Islet of Langerhans (tissue), 1 donor: Measurements from ENCODE around the gene MYL11.
A peak's percentile ranks its signal among the peaks of the same experiment; 100 is the strongest.

Experiments used
- FAIRE-seq: peaks from one replicate; lab custom pipeline; 2011; peaks lifted over from hg19 to GRCh38; lab: Jason Lieb, UNC

Gene MYL11

DNA sequence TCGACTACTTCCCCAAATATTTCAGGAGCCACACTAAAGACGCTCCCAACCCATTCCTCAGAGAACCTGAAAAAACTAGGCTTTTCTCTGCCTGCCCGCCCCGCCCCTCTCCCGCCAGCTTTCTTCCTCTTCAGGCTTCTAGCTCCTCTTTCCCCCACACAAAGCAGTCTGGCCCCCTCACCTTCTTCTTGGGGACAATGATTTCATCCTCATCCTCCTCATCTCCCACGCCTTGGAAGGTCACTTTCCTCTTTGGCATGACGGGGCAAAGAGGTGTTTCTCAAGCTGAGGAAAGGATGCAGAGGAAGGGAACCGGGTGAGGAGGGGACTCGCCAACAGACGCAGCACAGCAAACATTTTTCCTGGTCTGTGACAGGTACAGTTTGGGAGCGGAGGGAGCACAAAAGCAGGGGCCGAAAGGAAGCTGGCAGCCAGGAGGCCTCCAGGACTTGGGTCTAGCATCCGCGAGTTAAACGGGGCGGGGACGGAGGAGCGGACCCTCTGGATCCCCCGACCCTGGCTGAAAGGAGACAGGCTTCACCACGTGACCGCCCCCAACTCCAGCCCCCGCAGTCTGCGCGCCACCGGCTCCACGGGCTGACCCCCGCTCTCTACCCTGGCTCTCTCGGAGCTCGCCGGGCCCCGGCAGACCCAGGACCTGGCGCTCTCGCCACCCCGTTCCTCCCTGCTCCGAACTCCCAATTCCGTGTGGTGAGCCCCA, 20.0 kb upstream of the MYL11 start:
- FAIRE-seq, result no peak

DNA sequence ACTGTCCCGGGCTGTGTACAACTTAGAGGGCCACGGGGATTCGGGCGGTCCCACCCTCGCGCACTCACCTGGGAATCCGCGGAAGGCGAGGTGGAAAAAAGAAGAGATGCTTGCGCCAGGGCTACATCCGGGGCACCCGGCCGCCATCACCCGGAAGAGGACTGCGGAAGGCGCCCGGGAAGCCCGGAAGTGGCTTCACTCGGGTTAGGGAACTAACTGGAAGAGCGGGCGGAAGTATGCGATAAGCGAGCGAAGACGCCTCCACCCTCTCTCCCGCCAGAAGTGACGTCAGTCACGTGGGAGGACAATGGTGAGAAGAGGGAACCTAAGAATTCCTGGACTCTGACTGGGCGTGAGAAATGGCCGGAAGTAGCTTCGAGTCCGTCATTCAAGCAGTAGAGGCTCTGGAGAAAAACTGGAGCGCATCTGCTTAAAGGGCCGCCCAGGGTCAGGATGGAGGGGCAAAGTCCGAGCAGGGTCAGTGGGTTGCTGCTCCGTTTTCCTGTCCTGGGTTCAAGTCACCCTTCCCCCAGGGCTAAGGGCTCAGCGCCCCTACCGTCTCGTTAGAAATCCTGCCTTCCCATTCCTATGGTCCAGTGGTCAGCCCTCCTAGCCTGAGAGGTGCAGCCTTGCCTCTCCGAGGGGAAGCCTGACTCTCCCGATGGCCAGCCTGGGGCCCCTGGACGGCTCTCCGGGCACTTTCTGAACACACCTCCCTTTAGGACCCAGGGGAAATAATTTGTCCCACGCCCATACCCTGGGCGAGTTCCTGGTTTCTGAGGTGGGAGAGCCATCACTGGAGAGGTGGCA, 19.3 kb upstream of the MYL11 start, which contains the start of gene CD2BP2:
Gene CD2BP2 (minus strand): TSS at position 165 of the 810 bp plus-strand sequence. CDS start 627 bp downstream, outside the sequence.
- FAIRE-seq, result peak; percentile 96

- no peak for FAIRE-seq
Observed at GRCh38 chr16:30355954-30356308, 18.7 kb upstream of the MYL11 start.

DNA sequence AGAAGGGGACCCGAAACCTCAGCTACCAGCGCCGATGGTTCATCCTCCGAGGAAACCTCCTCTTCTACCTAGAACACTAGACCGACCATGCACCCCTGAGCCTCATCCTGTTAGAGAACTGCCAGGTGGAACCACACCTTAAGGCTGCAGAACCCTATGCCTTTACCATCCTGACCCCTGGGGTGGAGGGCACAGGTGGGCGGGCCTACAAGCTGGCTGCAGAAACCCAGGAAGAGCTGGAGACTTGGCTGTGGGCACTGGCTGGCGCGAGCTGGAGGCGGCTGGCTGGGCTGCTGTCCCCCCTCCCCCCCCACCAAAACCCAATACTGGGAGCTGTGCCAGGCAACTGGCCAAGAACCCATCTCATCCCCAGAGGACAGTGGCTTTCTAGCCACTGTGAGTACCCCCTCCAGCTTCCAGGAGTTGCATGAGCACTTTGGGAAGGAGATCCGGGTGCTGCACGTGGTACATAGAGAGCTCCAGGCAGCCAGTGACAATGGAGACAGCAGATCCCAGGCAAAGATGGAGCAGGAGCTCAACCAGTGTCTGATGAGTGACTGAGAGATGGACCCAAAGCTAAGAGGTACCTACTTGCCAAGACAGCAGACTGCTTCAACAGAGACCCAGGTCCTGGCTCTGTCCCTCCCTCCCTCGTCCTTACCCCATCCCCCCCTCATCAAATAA, 18.1 kb upstream of the MYL11 start:
- FAIRE-seq, result no peak

GRCh38 chr16:30357085-30357714, 17.4 kb upstream of the MYL11 start:
- FAIRE-seq, result no peak

DNA sequence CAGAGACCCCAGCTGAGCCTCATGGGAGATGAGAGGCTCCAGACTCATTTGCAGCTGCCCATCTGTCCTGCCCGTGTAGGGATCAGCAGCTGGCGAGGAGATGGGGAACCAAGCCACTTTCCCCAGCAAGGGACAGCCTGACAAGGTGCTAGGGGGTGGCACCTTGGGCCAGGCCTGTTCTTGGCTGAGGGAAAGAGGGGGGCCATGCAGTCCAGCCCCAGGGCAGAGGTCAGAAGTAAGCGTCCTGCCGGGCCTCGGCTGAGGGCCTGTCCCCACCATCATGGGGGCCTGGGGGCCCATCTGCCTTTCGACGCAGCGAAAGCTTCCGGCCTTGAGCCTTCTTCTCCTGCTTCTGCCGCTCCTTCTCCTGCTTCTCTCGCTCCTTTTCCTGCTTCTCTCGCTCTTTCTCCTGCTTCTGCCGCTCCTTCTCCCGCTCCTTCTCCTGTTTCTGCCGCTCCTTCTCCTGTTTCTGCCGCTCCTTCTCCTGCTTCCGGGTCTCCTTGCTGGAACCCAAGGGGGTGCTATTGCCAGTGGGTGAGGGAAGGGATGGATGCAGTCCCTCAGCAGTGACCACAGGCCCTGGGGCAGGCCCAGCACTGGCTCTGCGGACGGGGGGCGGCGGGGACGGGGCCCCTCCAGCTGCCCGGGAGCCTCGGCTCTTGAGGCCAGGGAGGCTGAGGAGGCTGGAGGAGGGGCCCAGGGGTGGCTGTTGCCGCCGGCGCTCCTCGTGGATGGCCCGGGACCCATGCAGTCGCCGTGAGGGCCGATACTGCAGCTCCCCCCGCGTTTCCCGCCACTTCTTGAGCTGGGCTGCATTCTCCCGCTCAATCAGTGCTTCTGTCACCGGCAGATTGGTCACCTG, 16.7 kb upstream of the MYL11 start:
- no peak for FAIRE-seq

- FAIRE-seq, result no peak
Observed at GRCh38 chr16:30358577-30358936, 16.0 kb upstream of the MYL11 start.

GRCh38 chr16:30358990-30359870, 15.4 kb upstream of the MYL11 start:
- no peak for FAIRE-seq

GRCh38 chr16:30359871-30360170, 14.8 kb upstream of the MYL11 start:
- FAIRE-seq, result no peak

DNA sequence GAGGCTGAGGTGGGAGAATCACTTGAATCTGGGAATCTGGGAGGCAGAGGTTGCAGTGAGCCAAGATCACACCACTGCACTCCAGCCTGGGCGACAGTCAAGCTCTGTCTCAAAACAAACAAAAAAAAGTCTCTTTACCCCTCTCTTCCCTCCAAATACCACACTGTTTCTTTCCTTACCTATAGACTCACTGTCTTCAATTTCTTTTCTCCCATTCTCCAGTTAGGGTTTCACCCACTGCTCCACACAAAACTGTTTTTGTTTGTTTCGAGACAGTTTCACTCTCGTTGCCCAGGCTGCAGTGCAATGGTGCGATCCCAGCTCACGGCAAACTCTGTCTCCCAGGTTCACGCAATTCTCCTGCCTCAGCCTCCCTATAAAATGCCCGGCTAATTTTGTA, 13.4 kb upstream of the MYL11 start:
- FAIRE-seq, result no peak

- no peak for FAIRE-seq
Observed at GRCh38 chr16:30365200-30365599, 9.4 kb upstream of the MYL11 start.

DNA sequence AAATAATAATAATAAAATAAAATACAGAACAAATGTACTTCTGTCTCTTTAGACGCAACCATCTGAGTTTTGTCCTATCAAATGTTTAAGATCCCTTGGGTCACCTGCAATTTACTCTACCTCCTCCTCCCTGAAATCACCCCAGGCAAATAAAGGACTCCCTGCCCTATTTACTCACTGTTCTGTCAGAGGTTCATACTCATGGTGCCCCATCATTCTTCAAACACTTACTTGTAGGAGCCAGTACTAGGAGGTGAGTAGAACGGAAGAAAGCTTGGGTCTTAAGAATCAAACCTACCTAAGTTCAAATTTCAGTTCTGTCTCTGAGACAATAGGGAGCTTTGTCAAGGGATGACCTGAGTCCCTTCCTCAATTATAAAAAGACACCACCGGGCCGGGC, 8.1 kb upstream of the MYL11 start:
- no peak for FAIRE-seq

DNA sequence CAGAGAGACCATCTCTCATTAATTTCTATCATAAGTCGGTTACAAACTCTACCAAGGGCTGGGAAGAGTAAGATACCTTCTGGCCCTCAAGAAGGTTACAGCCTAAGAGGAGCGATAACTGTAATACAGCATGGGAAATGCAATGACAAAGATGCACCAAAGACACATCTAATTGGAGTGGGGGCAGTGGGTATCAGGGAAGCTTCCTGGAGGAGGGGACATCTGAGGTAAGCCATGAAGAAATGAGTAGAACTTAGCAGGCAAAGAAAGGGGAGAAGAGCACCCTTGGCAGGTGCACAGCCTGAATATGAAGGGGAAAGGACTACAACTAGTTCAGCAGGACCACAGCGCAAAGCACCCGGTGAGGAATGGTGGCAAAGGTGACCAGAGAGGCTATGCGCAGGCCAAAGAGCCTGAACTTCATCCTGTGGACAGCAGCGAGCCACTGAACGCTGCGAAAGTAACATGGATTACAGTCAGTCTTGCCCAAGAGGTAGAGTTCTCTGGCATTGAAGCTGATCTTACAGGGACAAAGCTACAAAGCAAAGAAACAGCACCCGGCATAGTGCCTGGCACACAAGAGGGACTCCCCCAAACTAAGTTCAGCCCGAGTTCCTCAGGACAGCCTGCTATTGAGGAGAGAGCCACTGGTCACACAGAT, 7.1 kb upstream of the MYL11 start:
- no peak for FAIRE-seq

DNA sequence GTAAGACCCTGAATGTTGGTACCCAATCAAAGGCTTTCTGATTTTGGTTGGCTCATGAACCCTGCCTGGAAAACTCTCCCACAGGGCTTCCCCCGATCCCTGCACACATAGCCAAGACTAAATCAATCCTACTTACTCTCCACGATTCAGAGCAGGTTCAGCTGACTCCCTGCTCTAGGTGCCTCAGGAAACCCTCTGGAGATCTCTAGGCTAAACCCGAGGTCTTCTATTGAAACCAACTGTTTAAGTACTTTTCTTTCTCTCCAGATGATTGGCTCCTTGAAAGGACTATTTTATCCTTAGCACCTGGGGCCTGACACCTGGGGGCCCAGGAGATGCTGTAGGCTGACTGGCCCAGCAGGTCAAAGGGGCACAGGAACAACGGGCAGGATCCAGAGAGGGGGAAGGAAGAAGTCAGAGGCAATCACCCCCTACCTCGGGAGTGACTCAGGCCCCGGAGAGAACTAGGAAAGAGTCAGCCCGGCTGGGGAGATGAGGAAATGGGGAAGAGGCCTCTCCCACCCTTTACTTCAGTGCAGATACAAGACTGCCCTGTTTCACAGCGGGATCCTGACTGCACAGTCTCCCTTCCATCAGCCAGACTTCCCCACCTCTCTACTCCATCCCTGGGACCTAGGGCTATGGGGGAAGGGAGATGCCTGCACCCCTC, 6.3 kb upstream of the MYL11 start:
- FAIRE-seq, result no peak

- no peak for FAIRE-seq
Observed at GRCh38 chr16:30368792-30369090, 5.9 kb upstream of the MYL11 start.

- no peak for FAIRE-seq
Observed at GRCh38 chr16:30369091-30369937, 5.3 kb upstream of the MYL11 start.

- no peak for FAIRE-seq
Observed at GRCh38 chr16:30369938-30370455, 4.6 kb upstream of the MYL11 start.

DNA sequence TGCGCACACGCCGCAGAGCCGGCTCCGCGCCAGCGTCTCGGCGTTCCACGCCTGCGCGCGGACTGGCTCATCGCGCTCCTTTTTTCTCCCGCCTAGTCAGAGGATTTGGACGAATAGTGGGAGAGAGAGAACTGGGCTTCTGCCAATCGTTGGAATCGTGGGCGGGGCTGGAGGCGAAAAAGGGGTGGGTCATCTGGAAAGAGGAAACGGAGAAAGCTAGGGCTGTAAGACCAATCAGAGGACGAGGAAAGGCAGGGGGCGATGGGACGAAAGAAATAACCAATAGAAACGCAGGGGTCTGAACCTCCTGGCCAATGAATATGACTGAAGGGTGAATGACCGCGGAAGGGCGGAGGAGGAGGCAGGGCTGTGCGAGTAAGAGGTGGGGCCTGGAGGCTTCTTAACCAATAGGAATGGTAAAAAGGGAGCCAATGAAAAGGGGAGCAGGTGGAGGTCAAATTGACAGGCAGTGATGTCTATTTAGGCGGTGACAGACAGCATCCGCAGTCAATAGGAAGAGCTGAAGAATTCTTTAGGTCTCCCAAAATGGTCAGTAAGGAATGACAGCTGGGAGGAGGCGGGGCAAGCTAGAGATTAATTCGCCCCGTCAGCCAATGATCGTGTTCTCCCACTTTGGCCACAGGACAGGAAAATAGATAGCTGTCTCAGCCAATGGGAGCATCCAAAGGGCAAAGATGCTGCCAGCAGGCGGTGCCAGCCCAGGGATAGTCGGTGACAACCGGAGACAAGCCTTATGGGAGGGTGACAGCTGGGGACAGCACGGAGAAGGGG, 4.0 kb upstream of the MYL11 start, which contains the start of gene TBC1D10B:
Gene TBC1D10B (minus strand): TSS at position 39 of the 792 bp plus-strand sequence. CDS start 311 bp downstream, outside the sequence.
- peak; percentile 100 for FAIRE-seq
